SK-N-SH (cell line): ENCODE results near the gene SVOP. TPM values are rescaled to one million over a fixed set of nuclear protein-coding genes. Genes with fewer than 3 reads are reported as not detected.

Experiments used
- CTCF ChIA-PET: fragments of 300-600, 350-600 bp; formaldehyde crosslinking; extraction: SDS; loops from one replicate; lab custom pipeline; 2021; lab: Yijun Ruan, JAX
- POLR2A ChIA-PET: fragments of 350-600 bp; sonication (Branson Sonifier 250); formaldehyde crosslinking; extraction: SDS; loops from one replicate; lab custom pipeline; 2020; ENCODE audit warnings: antibody characterized with exemption, inconsistent platforms; lab: Yijun Ruan, JAX
- DNase-seq: peaks from one replicate; pipeline ENCODE4 v3.0.0; 2012
- H2AFZ ChIP-seq: fragments of 200-600 bp; sonication (generic); 2 replicates; pipeline ENCODE4 v1.8.1; 2016; ENCODE audit warnings: antibody characterized with exemption, mild to moderate bottlenecking, low read depth
- H3F3A ChIP-seq: fragments of 200-600 bp; sonication (generic); replicated peaks from 2 replicates; pipeline ENCODE3; 2016; ENCODE audit warnings: antibody characterized with exemption, mild to moderate bottlenecking; ENCODE audit not compliant: insufficient read depth
- H3K27ac ChIP-seq, 2 experiments: fragments of 200-500 bp in 1 of 2; fragments of 200-600 bp in 1 of 2; sonication (Bioruptor generic) in 1 of 2; sonication (generic), shearing (Covaris generic) in 1 of 2; 2 replicates each; pipeline versions ENCODE4 v1.5.1 to v1.6.1; 2014 to 2016; ENCODE audit warnings: low read depth in 2 of 2, inconsistent platforms in 1 of 2, low read length in 1 of 2, mild to moderate bottlenecking in 1 of 2, mixed read lengths in 1 of 2
- H3K27me3 ChIP-seq: fragments of 200-600 bp; sonication (generic), shearing (Covaris generic); 2 replicates; pipeline ENCODE4 v1.6.1; 2016; ENCODE audit warnings: mixed run types; ENCODE audit not compliant: insufficient read depth
- H3K36me3 ChIP-seq, 2 experiments: fragments of 200-500 bp in 1 of 2; fragments of 200-600 bp in 1 of 2; sonication (Bioruptor generic) in 1 of 2; sonication (generic) in 1 of 2; replicated peaks in 1 of 2; 2 replicates each; pipeline versions ENCODE3 to v1.5.1; 2014 to 2016; ENCODE audit warnings: low read length in 1 of 2, mild to moderate bottlenecking in 1 of 2; ENCODE audit not compliant: insufficient read depth in 2 of 2, control insufficient read depth in 1 of 2
- H3K4me1 ChIP-seq, 2 experiments: fragments of 200-500 bp in 1 of 2; fragments of 200-600 bp in 1 of 2; sonication (Bioruptor generic) in 1 of 2; sonication (generic), shearing (Covaris generic) in 1 of 2; 2 replicates each; pipeline versions ENCODE4 v1.5.1 to v1.6.1; 2014 to 2016; ENCODE audit warnings: low read depth in 1 of 2, low read length in 1 of 2, mixed run types in 1 of 2; ENCODE audit not compliant: insufficient read depth in 2 of 2, control insufficient read depth in 1 of 2
- H3K4me2 ChIP-seq: fragments of 200-600 bp; sonication (generic), shearing (Covaris generic); 2 replicates; pipeline ENCODE4 v1.6.1; 2017; ENCODE audit warnings: mixed run types
- H3K4me3 ChIP-seq, 2 experiments: fragments of 200-500 bp in 1 of 2; fragments of 200-600 bp in 1 of 2; sonication (Bioruptor generic) in 1 of 2; sonication (generic), shearing (Covaris generic) in 1 of 2; 2 replicates each; pipeline versions ENCODE4 v1.5.1 to v1.8.1; 2014 to 2016; ENCODE audit warnings: low read depth in 2 of 2, inconsistent platforms in 1 of 2, low read length in 1 of 2, mild to moderate bottlenecking in 1 of 2, mixed read lengths in 1 of 2, moderate library complexity in 1 of 2
- H3K79me2 ChIP-seq: fragments of 200-600 bp; sonication (generic); 2 replicates; pipeline ENCODE4 v1.8.1; 2017; ENCODE audit warnings: mild to moderate bottlenecking; ENCODE audit not compliant: insufficient read depth
- H3K9ac ChIP-seq: fragments of 200-600 bp; sonication (generic); 2 replicates; pipeline ENCODE4 v1.6.1; 2017; ENCODE audit warnings: mixed run types
- H3K9me2 ChIP-seq: fragments of 200-600 bp; sonication (generic); 2 replicates; pipeline ENCODE4 v1.6.1; 2017; ENCODE audit warnings: mixed run types
- H3K9me3 ChIP-seq: fragments of 200-600 bp; sonication (generic); 2 replicates; pipeline ENCODE4 v1.6.1; 2017; ENCODE audit warnings: mixed run types, mild to moderate bottlenecking, moderate library complexity
- H4K20me1 ChIP-seq: fragments of 200-600 bp; sonication (generic); 2 replicates; pipeline ENCODE4 v1.6.1; 2017; ENCODE audit warnings: mild to moderate bottlenecking, mixed run types; ENCODE audit not compliant: insufficient read depth
- CHD2 ChIP-seq: fragments of 150-350 bp; IDR thresholded peaks from 2 replicates; pipeline ENCODE4 v1.6.1; 2018; ENCODE audit warnings: low read length; ENCODE audit not compliant: partially characterized antibody
- ELF1 ChIP-seq: IDR thresholded peaks from 2 replicates; pipeline ENCODE4 v1.4.0; 2012
- FOXJ3 ChIP-seq: sonication (generic); formaldehyde crosslinking; IDR thresholded peaks from 2 replicates; pipeline ENCODE4 v1.5.1; 2020; ENCODE audit warnings: mild to moderate bottlenecking, missing genetic modification reagents
- FOXM1 ChIP-seq: IDR thresholded peaks from 2 replicates; pipeline ENCODE4 v1.4.0; 2012; ENCODE audit warnings: low read depth, mild to moderate bottlenecking
- GATA2 ChIP-seq: sonication (generic); formaldehyde crosslinking; IDR thresholded peaks from 2 replicates; pipeline ENCODE4 v1.5.0; 2020; ENCODE audit warnings: mild to moderate bottlenecking, missing genetic modification reagents
- JUND ChIP-seq: IDR thresholded peaks from 2 replicates; pipeline ENCODE4 v1.4.0; 2012
- MEF2A ChIP-seq: IDR thresholded peaks from 2 replicates; pipeline ENCODE4 v1.4.0; 2012; ENCODE audit warnings: low read depth, borderline replicate concordance
- MXI1 ChIP-seq: IDR thresholded peaks from 2 replicates; pipeline ENCODE4 v1.6.1; 2012; ENCODE audit warnings: mild to moderate bottlenecking, low read depth, low read length, improper control_type of control experiment
- NFIC ChIP-seq: IDR thresholded peaks from 2 replicates; pipeline ENCODE4 v1.4.0; 2012; ENCODE audit warnings: borderline replicate concordance
- POLR2AphosphoS5 ChIP-seq: IDR thresholded peaks from 2 replicates; pipeline ENCODE4 v1.6.1; 2012; ENCODE audit warnings: low read depth, low read length
- RFX5 ChIP-seq: IDR thresholded peaks from 2 replicates; pipeline ENCODE4 v1.6.1; 2012; ENCODE audit warnings: mild to moderate bottlenecking, improper control_type of control experiment, low read length
- TCF12 ChIP-seq: IDR thresholded peaks from 2 replicates; pipeline ENCODE4 v1.4.0; 2012
- TEAD4 ChIP-seq: IDR thresholded peaks from 2 replicates; pipeline ENCODE4 v1.4.0; 2012; ENCODE audit warnings: mild to moderate bottlenecking, borderline replicate concordance; ENCODE audit not compliant: insufficient read depth
- WGBS: methylation state at CpG from one replicate; pipeline ENCODE4 v1.1.6; 2017; ENCODE audit warnings: low lambda C conversion rate; 5-methylcytosine and 5-hydroxymethylcytosine counted together
- polyA plus RNA-seq, 3 experiments: library from polyadenylated mRNA; depleted of rRNA; stranded (reverse); fragments of >200 nt; gene quantifications; 2 replicates each; pipeline ENCODE4 v1.2.3, GENCODE V29; 2012
- TF ChIP-seq, protein P1 (sequence below): IDR thresholded peaks from 2 replicates; pipeline ENCODE4 v1.6.1; 2012; ENCODE audit warnings: mild to moderate bottlenecking, low read depth, low read length, moderate library complexity
- TF ChIP-seq, protein P2 (sequence below): IDR thresholded peaks from 2 replicates; pipeline ENCODE4 v1.4.0; 2012; ENCODE audit warnings: low read depth, borderline replicate concordance
- TF ChIP-seq, protein P3 (sequence below): IDR thresholded peaks from 2 replicates; pipeline ENCODE4 v1.4.0; 2012; ENCODE audit warnings: low read depth

SVOP gene
- polyA plus RNA-seq, 1 of the 3 experiments (the other 2 are of a cell fraction), result 0.07 TPM

GRCh38 chr12:108930756-108931155 is 90.1 kb downstream of the SVOP start:
- no peak for TF ChIP-seq FOXM1
- no peak for TF ChIP-seq POLR2AphosphoS5
- no peak for TF ChIP-seq RFX5
- TF ChIP-seq TCF12, result no peak
- TF ChIP-seq, protein P1, sequence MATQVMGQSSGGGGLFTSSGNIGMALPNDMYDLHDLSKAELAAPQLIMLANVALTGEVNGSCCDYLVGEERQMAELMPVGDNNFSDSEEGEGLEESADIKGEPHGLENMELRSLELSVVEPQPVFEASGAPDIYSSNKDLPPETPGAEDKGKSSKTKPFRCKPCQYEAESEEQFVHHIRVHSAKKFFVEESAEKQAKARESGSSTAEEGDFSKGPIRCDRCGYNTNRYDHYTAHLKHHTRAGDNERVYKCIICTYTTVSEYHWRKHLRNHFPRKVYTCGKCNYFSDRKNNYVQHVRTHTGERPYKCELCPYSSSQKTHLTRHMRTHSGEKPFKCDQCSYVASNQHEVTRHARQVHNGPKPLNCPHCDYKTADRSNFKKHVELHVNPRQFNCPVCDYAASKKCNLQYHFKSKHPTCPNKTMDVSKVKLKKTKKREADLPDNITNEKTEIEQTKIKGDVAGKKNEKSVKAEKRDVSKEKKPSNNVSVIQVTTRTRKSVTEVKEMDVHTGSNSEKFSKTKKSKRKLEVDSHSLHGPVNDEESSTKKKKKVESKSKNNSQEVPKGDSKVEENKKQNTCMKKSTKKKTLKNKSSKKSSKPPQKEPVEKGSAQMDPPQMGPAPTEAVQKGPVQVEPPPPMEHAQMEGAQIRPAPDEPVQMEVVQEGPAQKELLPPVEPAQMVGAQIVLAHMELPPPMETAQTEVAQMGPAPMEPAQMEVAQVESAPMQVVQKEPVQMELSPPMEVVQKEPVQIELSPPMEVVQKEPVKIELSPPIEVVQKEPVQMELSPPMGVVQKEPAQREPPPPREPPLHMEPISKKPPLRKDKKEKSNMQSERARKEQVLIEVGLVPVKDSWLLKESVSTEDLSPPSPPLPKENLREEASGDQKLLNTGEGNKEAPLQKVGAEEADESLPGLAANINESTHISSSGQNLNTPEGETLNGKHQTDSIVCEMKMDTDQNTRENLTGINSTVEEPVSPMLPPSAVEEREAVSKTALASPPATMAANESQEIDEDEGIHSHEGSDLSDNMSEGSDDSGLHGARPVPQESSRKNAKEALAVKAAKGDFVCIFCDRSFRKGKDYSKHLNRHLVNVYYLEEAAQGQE, result no peak
- TF ChIP-seq, all 33 proteins: peak for 0
- Histone ChIP-seq H3K9me2 (no peaks in the 10 kb centered on the region), H2AFZ (no peak overlapping the region), H3K79me2 (no peaks in the 10 kb centered on the region), H3F3A (no peaks in the 10 kb centered on the region), H3K36me3 (no peaks in the 10 kb centered on the region), H3K9me3 (no peaks in the 10 kb centered on the region), H3K4me1 (no peaks in the 10 kb centered on the region), H3K4me3 (no peak overlapping the region), H3K4me2 (no peak overlapping the region), H4K20me1 (no peaks in the 10 kb centered on the region), H3K27ac (no peak overlapping the region), H3K9ac (no peak overlapping the region), H3K27me3 (no peaks in the 10 kb centered on the region; the same call in 1 of the 2 replicates)
- ChIA-PET POLR2A (no interaction called here), CTCF (interaction anchor here (1.1 kb wide), 1 partner anchor 128 kb away, joined by 3 read pairs; no protein-coding TSS in a partner anchor)
- 84% methylated on average over 3 of the region's 3 CpGs for WGBS
- DNase-seq, result no peak

- ChIA-PET CTCF (interaction anchor here (1.2 kb wide), 1 partner anchor 21 kb away, joined by 3 read pairs; no protein-coding TSS in a partner anchor), POLR2A (no interaction called here)
- H3K4me2 ChIP-seq, result no peak overlapping the region
Observed at GRCh38 chr12:108930155-108930554, 90.7 kb downstream of the SVOP start.

More at GRCh38 chr12:108930155-108930554, 90.7 kb downstream of the SVOP start:
- Histone ChIP-seq H3K36me3 (no peaks in the 10 kb centered on the region), H3K9me2 (no peaks in the 10 kb centered on the region), H4K20me1 (no peaks in the 10 kb centered on the region), H3K27me3 (no peaks in the 10 kb centered on the region), H3K79me2 (no peaks in the 10 kb centered on the region)
- TF ChIP-seq, protein P2, sequence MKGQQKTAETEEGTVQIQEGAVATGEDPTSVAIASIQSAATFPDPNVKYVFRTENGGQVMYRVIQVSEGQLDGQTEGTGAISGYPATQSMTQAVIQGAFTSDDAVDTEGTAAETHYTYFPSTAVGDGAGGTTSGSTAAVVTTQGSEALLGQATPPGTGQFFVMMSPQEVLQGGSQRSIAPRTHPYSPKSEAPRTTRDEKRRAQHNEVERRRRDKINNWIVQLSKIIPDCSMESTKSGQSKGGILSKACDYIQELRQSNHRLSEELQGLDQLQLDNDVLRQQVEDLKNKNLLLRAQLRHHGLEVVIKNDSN, result no peak
- TF ChIP-seq ELF1 (no peak), FOXJ3 (CRISPR knock-in tag) (no peak), POLR2AphosphoS5 (no peak), JUND (no peak), TEAD4 (no peak), GATA2 (no peak), MXI1 (no peak), NFIC (no peak), MEF2A (no peak), CHD2 (no peak)
- TF ChIP-seq, protein P3, sequence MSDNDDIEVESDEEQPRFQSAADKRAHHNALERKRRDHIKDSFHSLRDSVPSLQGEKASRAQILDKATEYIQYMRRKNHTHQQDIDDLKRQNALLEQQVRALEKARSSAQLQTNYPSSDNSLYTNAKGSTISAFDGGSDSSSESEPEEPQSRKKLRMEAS, result no peak
- TF ChIP-seq, all 33 proteins: peak for 0
- no peaks in the 10 kb centered on the region for H3K9me3 ChIP-seq
- H3K27ac ChIP-seq, result no peak overlapping the region
- no peak overlapping the region for H3K4me3 ChIP-seq
- H3K9ac ChIP-seq, result no peak overlapping the region
- DNase-seq, result no peak
- H3K4me1 ChIP-seq, result no peaks in the 10 kb centered on the region
- no peak overlapping the region for H2AFZ ChIP-seq
- WGBS, result 67% methylated on average over 5 of the region's 5 CpGs
- H3F3A ChIP-seq, result no peaks in the 10 kb centered on the region
